ENCODE results near the gene CASP10.

The CASP10 gene

DNA sequence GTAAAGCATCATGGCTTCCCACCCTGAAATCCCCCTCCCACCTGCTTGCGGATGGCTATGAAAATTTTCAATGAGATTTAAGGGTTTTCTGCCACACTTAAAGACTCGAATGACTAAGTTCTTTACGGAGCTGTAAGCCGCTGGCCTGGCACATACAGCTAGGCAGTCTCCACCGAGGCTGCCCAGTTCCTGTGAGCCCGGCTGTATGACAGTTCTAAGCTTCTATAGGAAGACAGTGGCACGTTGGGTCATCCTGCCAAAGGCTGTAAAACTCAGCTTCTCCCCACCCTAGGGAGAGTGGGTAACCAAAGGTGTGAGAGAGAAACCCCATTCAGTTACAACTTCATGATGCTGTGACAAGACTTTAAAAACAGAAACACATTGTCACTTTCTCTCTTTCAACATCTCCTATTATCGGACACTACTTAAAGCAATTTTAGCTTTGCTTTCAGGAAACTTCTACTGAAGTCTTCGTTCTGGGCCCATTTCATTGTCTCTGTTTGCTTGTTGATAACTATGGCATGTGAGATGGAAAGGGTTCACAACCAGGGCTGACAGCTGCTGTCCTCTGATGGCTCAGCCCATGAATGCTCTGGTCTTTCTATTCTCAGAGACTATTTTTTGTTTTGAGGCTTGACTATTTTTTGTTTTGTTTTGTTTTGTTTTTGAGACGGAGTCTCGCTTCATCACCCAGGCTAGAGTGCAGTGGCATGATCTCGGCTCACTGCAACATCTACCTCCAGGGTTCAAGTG lies 84.5 kb downstream of the CASP10 start:
- TF ChIP-seq CTCF (IDR thresholded peaks at IDR 0.05; ENCODE audit: control insufficient read depth, extremely low read depth, insufficient read depth): no peak
- no peak for DNase-seq (ENCODE audit: low read depth)
- no peak overlapping the region for H3K4me3 ChIP-seq (ENCODE audit: low read depth, low read length)

GRCh38 chr2:201269764-201270163 lies 86.8 kb downstream of the CASP10 start:
- H3K4me3 ChIP-seq (ENCODE audit: low read depth, low read length): no peak overlapping the region
- no peak for TF ChIP-seq CTCF (IDR thresholded peaks at IDR 0.05; ENCODE audit: control insufficient read depth, extremely low read depth, insufficient read depth)

GRCh38 chr2:201270293-201271001 lies 87.5 kb downstream of the CASP10 start:
- DNase-seq (ENCODE audit: low read depth): no peak
- H3K4me3 ChIP-seq (ENCODE audit: low read depth, low read length): no peak overlapping the region
- no peak for TF ChIP-seq CTCF (IDR thresholded peaks at IDR 0.05; ENCODE audit: control insufficient read depth, extremely low read depth, insufficient read depth)

More at GRCh38 chr2:201269764-201270163, 86.8 kb downstream of the CASP10 start:
- no peak for DNase-seq (ENCODE audit: low read depth)

DNA sequence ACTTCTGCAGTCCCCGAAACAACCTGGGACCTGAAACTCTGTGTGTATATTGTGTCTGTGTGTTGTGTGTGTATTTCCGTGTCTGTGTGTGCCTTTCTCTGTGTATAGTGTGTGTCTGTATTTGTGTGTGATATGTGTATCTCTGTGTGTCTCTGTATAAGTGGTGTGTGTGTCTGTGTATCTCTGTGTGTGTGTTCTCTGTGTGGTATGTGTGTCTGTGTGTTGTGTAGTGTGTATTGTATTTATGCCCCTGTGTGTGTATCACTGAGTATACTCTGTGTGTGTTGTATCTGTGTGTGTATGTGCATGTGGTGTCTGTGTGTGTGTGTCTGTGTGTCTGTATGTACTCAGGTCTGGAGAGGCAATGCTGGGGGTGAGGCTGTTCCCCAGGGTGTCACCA lies 89.0 kb downstream of the CASP10 start:
- TF ChIP-seq CTCF (IDR thresholded peaks at IDR 0.05; ENCODE audit: control insufficient read depth, extremely low read depth, insufficient read depth): no peak
- no peak for DNase-seq (ENCODE audit: low read depth)
- no peak overlapping the region for H3K4me3 ChIP-seq (ENCODE audit: low read depth, low read length)

- DNase-seq (ENCODE audit: low read depth): no peak
- TF ChIP-seq CTCF (IDR thresholded peaks at IDR 0.05; ENCODE audit: control insufficient read depth, extremely low read depth, insufficient read depth): no peak
- no peak overlapping the region for H3K4me3 ChIP-seq (ENCODE audit: low read depth, low read length)
These were observed 90.5 kb downstream of the CASP10 start for GRCh38 chr2:201273330-201273983.

GRCh38 chr2:201275069-201275468 lies 92.1 kb downstream of the CASP10 start:
- DNase-seq (ENCODE audit: low read depth): no peak
- H3K4me3 ChIP-seq (ENCODE audit: low read depth, low read length): no peak overlapping the region
- TF ChIP-seq CTCF (IDR thresholded peaks at IDR 0.05; ENCODE audit: control insufficient read depth, extremely low read depth, insufficient read depth): no peak

All from LNCaP clone FGC (cell line).